A549 (cell line): Measurements from ENCODE around the gene ALDH5A1. TPM values are rescaled to one million over a fixed set of nuclear protein-coding genes. Genes with fewer than 3 reads are reported as not detected.
A peak's percentile ranks its signal among the peaks of the same experiment; 100 is the strongest.

Source experiments
- ATAC-seq, 2 experiments: fragments of 200-7000 bp in 1 of 2; fragments of >200 bp in 1 of 2; cut with Nextera tagmentation in 1 of 2; cut with Tn5 transposase in 1 of 2; 3 replicates each; pipeline versions ENCODE4 v1.8.0 to v1.9.1; 2018 to 2020; ENCODE audit warnings: mild to moderate bottlenecking in 1 of 2, moderate library complexity in 1 of 2
- CTCF ChIA-PET: fragments of 300-600 bp; sonication (Branson Sonifier 250); formaldehyde crosslinking; extraction: SDS; loops from one replicate; lab custom pipeline; 2021; ENCODE audit warnings: antibody characterized with exemption, inconsistent platforms; lab: Yijun Ruan, JAX
- POLR2A ChIA-PET: fragments of 350-600 bp; formaldehyde crosslinking; extraction: SDS; loops from one replicate; lab custom pipeline; 2021; ENCODE audit warnings: antibody characterized with exemption, inconsistent platforms; lab: Yijun Ruan, JAX
- DNase-seq, 2 experiments: peaks; one replicate each; pipeline versions ENCODE4 v3.0.0 to v3.0.0-alpha.2; 2011 to 2016; ENCODE audit warnings: low read depth in 1 of 2, low spot score in 1 of 2
- FAIRE-seq: peaks from 2 replicates; lab custom pipeline; 2011; peaks lifted over from hg19 to GRCh38; lab: Jason Lieb, UNC
- H3K27ac ChIP-seq, 2 experiments: fragments of >200 bp; sonication (Bioruptor Twin); formaldehyde crosslinking; 3 replicates each; pipeline ENCODE4 v1.5.1; 2016 to 2017
- H3K4me1 ChIP-seq: fragments of >200 bp; sonication (Bioruptor Twin); formaldehyde crosslinking; 3 replicates; pipeline ENCODE4 v1.6.1; 2016
- H3K4me2 ChIP-seq: fragments of >200 bp; sonication (Bioruptor Twin); formaldehyde crosslinking; 3 replicates; pipeline ENCODE4 v1.6.1; 2016
- H3K4me3 ChIP-seq: fragments of >200 bp; sonication (Bioruptor Twin); formaldehyde crosslinking; 3 replicates; pipeline ENCODE4 v1.5.1; 2016
- H3K9me3 ChIP-seq: fragments of >200 bp; sonication (Bioruptor Twin); formaldehyde crosslinking; 3 replicates; pipeline ENCODE4 v1.6.1; 2016
- EHMT2 ChIP-seq: fragments of 200-600 bp; sonication (generic); IDR thresholded peaks from 2 replicates; pipeline ENCODE4 v1.6.1; 2016; ENCODE audit warnings: antibody characterized with exemption, low read depth, mild to moderate bottlenecking, moderate library complexity
- FOXS1 ChIP-seq: fragments of 250-450 bp; sonication (Bioruptor Pico); IDR thresholded peaks from 2 replicates; pipeline ENCODE4 v1.5.0; 2020; ENCODE audit warnings: mild to moderate bottlenecking, moderate library complexity
- HOXB5 ChIP-seq: fragments of 250-450 bp; sonication (Bioruptor Pico); IDR thresholded peaks from 2 replicates; pipeline ENCODE4 v1.5.0; 2020; ENCODE audit warnings: mild to moderate bottlenecking, moderate library complexity
- KDM5A ChIP-seq: fragments of 200-600 bp; sonication (generic); IDR thresholded peaks from 2 replicates; pipeline ENCODE4 v1.6.1; 2016; ENCODE audit warnings: antibody characterized with exemption, mild to moderate bottlenecking
- MYC ChIP-seq: IDR thresholded peaks from 2 replicates; pipeline ENCODE4 v1.6.1; 2012; ENCODE audit warnings: mild to moderate bottlenecking, inconsistent platforms, low read length, improper control_type of control experiment, borderline replicate concordance
- NFE2L2 ChIP-seq: fragments of 150-350 bp; conservative IDR thresholded peaks from 2 replicates; pipeline ENCODE4 v1.6.1; 2014; ENCODE audit warnings: low read length
- NPAS2 ChIP-seq: fragments of 250-450 bp; sonication (Bioruptor Pico); IDR thresholded peaks from 2 replicates; pipeline ENCODE4 v1.8.0; 2022; ENCODE audit warnings: mild to moderate bottlenecking, moderate library complexity, borderline replicate concordance
- NR3C1 ChIP-seq: fragments of >200 bp; sonication (Bioruptor Twin); formaldehyde crosslinking; IDR thresholded peaks from 3 replicates; pipeline ENCODE4 v1.6.1; 2017
- POLR2A ChIP-seq: IDR thresholded peaks from 2 replicates; pipeline ENCODE4 v1.6.1; 2012; ENCODE audit warnings: mild to moderate bottlenecking, low read length
- RAD21 ChIP-seq, 2 experiments: fragments of >200 bp in 1 of 2; sonication (Bioruptor Twin) in 1 of 2; formaldehyde crosslinking in 1 of 2; IDR thresholded peaks in 1 of 2; conservative IDR thresholded peaks in 1 of 2; 2 replicates in 1 of 2; 3 replicates in 1 of 2; pipeline ENCODE4 v1.6.1; 2012 to 2018; ENCODE audit warnings: inconsistent platforms in 1 of 2
- RCOR1 ChIP-seq: fragments of 150-350 bp; IDR thresholded peaks from 2 replicates; pipeline ENCODE4 v1.6.1; 2014; ENCODE audit warnings: antibody characterized with exemption, low read length, low read depth
- SMC3 ChIP-seq: fragments of >200 bp; sonication (Bioruptor Twin); formaldehyde crosslinking; IDR thresholded peaks from 3 replicates; pipeline ENCODE4 v1.6.1; 2018; ENCODE audit warnings: inconsistent platforms
- SREBF2 ChIP-seq: fragments of 450-650 bp; IDR thresholded peaks from 2 replicates; pipeline ENCODE4 v1.6.1; 2014; ENCODE audit warnings: mild to moderate bottlenecking, moderate library complexity
- TP53 ChIP-seq: fragments of 250-450 bp; sonication (Bioruptor Pico); IDR thresholded peaks from 2 replicates; pipeline ENCODE4 v1.5.0; 2021; ENCODE audit warnings: mild to moderate bottlenecking, moderate library complexity
- ZFP36 ChIP-seq: fragments of 450-650 bp; IDR thresholded peaks from 2 replicates; pipeline ENCODE4 v1.6.1; 2014; ENCODE audit warnings: borderline replicate concordance; ENCODE audit not compliant: partially characterized antibody
- WGBS: methylation state at CpG from one replicate; pipeline ENCODE4 v1.1.6; 2017; ENCODE audit errors: missing lambda C conversion rate; 5-methylcytosine and 5-hydroxymethylcytosine counted together
- polyA plus RNA-seq, 4 experiments: library from polyadenylated mRNA; depleted of rRNA in 3 of 4; stranded (reverse); fragments of >200 nt; fragmentation: RNase III in 1 of 4; extraction: RNeasy Plus Mini Kit Qiagen cat#74134 plus additional on column Dnase treatment in 1 of 4; gene quantifications; 2 replicates in 3 of 4; 3 replicates in 1 of 4; pipeline ENCODE4 v1.2.3, GENCODE V29; 2011 to 2017
- TF ChIP-seq, protein P1 (sequence below): fragments of >200 bp; sonication (Bioruptor Twin); formaldehyde crosslinking; IDR thresholded peaks from 3 replicates; pipeline ENCODE4 v1.5.1; 2016
- TF ChIP-seq, protein P2 (sequence below): fragments of >200 bp; sonication (Bioruptor Twin); formaldehyde crosslinking; IDR thresholded peaks from 3 replicates; pipeline ENCODE4 v1.6.1; 2016
- TF ChIP-seq, protein P3 (sequence below): IDR thresholded peaks from 2 replicates; pipeline ENCODE4 v1.6.1; 2012
- TF ChIP-seq, protein P4 (sequence below): fragments of 150-350 bp; IDR thresholded peaks from 2 replicates; pipeline ENCODE4 v1.6.1; 2014; ENCODE audit warnings: low read depth, mild to moderate bottlenecking, low read length

The ALDH5A1 gene
- polyA plus RNA-seq, 2 of the 4 experiments (the other 2 are of a cell fraction): 6.9 to 10.9 TPM

DNA sequence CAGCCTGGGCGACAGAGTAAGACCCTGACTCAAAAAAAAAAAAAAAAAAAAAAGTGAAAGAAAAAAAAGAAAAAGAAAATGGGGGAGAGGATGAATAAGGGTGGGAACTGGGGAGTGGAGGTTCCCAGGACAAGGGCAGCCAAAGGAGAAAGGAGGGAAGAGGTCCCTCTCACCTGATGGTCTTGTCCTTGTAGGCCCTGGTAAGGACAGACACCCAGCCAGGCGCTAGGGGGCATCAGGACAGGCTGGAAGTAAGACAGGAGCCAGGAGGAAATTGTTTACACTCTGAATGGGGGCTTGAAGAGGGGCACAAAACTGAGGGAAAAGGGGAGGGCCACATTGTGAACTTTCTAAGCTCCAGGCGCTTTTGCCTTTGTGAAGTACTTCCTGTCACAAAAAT is 2.3 kb upstream of the ALDH5A1 start:
- POLR2A ChIA-PET: no interaction called here
- no peak overlapping the region for H3K27ac ChIP-seq
- WGBS: 65% methylated on average over 3 of the region's 3 CpGs
- peaks cover 6% of the 10 kb centered on the region; the same call in 1 of the 3 replicates for H3K4me1 ChIP-seq
- H3K9me3 ChIP-seq: no peaks in the 10 kb centered on the region
- no peak for FAIRE-seq
- ATAC-seq: no peak
- TF ChIP-seq, protein P1, sequence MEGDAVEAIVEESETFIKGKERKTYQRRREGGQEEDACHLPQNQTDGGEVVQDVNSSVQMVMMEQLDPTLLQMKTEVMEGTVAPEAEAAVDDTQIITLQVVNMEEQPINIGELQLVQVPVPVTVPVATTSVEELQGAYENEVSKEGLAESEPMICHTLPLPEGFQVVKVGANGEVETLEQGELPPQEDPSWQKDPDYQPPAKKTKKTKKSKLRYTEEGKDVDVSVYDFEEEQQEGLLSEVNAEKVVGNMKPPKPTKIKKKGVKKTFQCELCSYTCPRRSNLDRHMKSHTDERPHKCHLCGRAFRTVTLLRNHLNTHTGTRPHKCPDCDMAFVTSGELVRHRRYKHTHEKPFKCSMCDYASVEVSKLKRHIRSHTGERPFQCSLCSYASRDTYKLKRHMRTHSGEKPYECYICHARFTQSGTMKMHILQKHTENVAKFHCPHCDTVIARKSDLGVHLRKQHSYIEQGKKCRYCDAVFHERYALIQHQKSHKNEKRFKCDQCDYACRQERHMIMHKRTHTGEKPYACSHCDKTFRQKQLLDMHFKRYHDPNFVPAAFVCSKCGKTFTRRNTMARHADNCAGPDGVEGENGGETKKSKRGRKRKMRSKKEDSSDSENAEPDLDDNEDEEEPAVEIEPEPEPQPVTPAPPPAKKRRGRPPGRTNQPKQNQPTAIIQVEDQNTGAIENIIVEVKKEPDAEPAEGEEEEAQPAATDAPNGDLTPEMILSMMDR: peak; percentile 22; the same call in 1 of the 3 replicates
- TF ChIP-seq MYC (no peak), POLR2A (no peak)
- no peak overlapping the region for H3K4me2 ChIP-seq
- peak in 1 of 2 experiments; percentile 44 for DNase-seq
- H3K4me3 ChIP-seq: no peak overlapping the region
- CTCF ChIA-PET: interaction anchor here (0.6 to 5.0 kb wide), 5 partner anchors 8 to 30 kb away, joined by 3 to 33 read pairs (median 4); no protein-coding TSS in a partner anchor

DNA sequence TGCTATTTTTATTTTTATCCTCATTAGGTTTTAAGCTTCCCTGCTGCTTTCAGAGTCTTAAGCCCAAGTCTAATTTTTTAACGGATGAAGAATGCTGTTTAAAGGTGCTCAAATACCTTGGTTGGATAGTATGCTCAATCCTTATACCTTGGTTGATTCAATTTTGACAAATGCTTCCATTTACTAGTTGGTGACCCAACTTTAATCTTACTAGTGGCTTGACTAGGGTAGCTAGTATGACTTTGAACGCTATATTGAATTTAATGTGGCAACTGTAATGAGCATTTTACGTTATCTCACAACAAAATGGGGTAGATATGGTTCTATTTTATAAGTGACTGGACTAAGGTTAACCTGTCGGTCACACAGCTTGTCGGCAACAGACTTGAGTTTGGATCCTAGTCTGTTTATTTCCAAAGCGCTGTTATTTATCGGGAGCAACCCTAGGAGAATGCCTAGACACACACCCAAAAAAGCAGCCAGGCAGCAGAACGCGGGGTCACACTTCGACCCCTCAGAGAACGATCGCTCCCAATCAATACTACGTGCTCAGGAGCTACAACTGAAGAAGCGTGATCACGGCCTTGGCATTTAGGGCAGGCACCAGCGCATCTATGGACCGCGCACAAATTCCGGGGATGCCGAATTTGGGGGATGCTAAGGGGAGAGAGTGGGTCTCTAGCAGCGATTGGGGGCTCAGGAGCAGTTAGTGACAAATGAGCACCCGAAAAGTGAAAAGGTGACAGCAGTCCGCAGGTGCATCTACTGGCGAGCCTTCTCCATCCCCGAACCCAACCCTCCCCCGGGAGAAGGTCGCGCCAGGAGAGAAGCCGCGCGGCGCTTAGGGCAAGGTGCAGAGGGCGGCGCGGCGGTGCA is 586 bp upstream of the ALDH5A1 start:
- peak overlapping the region; percentile 90 for H3K4me2 ChIP-seq
- H3K4me1 ChIP-seq: peaks cover 6% of the 10 kb centered on the region; the same call in 1 of the 3 replicates
- DNase-seq (peak in 1 of 2 experiments; percentile 47), ATAC-seq (peak; percentile 89 to 90; a peak in 5 of 6 replicates), FAIRE-seq (no peak)
- POLR2A ChIA-PET: interaction anchor here (0.9 kb wide), 1 partner anchor 27 kb away, joined by 3 read pairs; no protein-coding TSS in a partner anchor
- peak overlapping the region; percentile 54 for H3K4me3 ChIP-seq
- WGBS: 38% methylated on average over 22 of the region's 36 CpGs
- H3K9me3 ChIP-seq: no peaks in the 10 kb centered on the region
- TF ChIP-seq NPAS2 (CRISPR knock-in tag) (no peak), EHMT2 (no peak), TP53 (CRISPR knock-in tag) (no peak), RAD21 (conservative IDR thresholded peaks at IDR 0.05 in 1 of 2, IDR thresholded peaks at IDR 0.05 in 1 of 2) (no peak), ZFP36 (no peak), SREBF2 (no peak), NFE2L2 (no peak), KDM5A (no peak), POLR2A (no peak), HOXB5 (CRISPR knock-in tag) (no peak), RCOR1 (no peak), SMC3 (no peak), NR3C1 (no peak), FOXS1 (CRISPR knock-in tag) (no peak)
- TF ChIP-seq, protein P2, sequence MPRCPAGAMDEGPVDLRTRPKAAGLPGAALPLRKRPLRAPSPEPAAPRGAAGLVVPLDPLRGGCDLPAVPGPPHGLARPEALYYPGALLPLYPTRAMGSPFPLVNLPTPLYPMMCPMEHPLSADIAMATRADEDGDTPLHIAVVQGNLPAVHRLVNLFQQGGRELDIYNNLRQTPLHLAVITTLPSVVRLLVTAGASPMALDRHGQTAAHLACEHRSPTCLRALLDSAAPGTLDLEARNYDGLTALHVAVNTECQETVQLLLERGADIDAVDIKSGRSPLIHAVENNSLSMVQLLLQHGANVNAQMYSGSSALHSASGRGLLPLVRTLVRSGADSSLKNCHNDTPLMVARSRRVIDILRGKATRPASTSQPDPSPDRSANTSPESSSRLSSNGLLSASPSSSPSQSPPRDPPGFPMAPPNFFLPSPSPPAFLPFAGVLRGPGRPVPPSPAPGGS: no peak
- TF ChIP-seq, protein P3, sequence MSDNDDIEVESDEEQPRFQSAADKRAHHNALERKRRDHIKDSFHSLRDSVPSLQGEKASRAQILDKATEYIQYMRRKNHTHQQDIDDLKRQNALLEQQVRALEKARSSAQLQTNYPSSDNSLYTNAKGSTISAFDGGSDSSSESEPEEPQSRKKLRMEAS: no peak
- TF ChIP-seq, protein P4, sequence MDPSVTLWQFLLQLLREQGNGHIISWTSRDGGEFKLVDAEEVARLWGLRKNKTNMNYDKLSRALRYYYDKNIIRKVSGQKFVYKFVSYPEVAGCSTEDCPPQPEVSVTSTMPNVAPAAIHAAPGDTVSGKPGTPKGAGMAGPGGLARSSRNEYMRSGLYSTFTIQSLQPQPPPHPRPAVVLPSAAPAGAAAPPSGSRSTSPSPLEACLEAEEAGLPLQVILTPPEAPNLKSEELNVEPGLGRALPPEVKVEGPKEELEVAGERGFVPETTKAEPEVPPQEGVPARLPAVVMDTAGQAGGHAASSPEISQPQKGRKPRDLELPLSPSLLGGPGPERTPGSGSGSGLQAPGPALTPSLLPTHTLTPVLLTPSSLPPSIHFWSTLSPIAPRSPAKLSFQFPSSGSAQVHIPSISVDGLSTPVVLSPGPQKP: no peak
- CTCF ChIA-PET: interaction anchor here (0.8 to 5.0 kb wide), 13 partner anchors 8 to 290 kb away, joined by 3 to 33 read pairs (median 3); no protein-coding TSS in a partner anchor
- H3K27ac ChIP-seq: peak overlapping the region; percentile 77 to 99
